EH (cell line): ENCODE measurements around the gene GNB4.

ENCODE experiments used
- DNase-seq: peaks from one replicate; pipeline ENCODE4 v3.0.0-alpha.2; 2015; ENCODE audit warnings: low read depth

GNB4 gene

GRCh38 chr3:179451265-179452175 is at the start of gene GNB4:
Gene GNB4, minus strand, starts transcription at chr3:179451470. Its CDS starts 25,270 bp downstream, at chr3:179426200.
- DNase-seq = peak; percentile 88

- no peak for DNase-seq
Measured at GRCh38 chr3:179495483-179495882, 44.2 kb upstream of the GNB4 start.

- no peak for DNase-seq
Measured at GRCh38 chr3:179493260-179493659, 42.0 kb upstream of the GNB4 start.

- DNase-seq = no peak
Measured at GRCh38 chr3:179488213-179488612, 36.9 kb upstream of the GNB4 start.

GRCh38 chr3:179486806-179487205 is 35.5 kb upstream of the GNB4 start:
- no peak for DNase-seq

GRCh38 chr3:179482857-179483256 is 31.6 kb upstream of the GNB4 start:
- no peak for DNase-seq

GRCh38 chr3:179476215-179476614 is 24.9 kb upstream of the GNB4 start:
- DNase-seq = no peak

GRCh38 chr3:179474480-179474879 is 23.2 kb upstream of the GNB4 start:
- DNase-seq = no peak

GRCh38 chr3:179473565-179473964 is 22.3 kb upstream of the GNB4 start:
- DNase-seq = no peak

- DNase-seq = no peak
Measured at GRCh38 chr3:179464323-179465092, 13.2 kb upstream of the GNB4 start.

GRCh38 chr3:179463319-179463718 is 12.0 kb upstream of the GNB4 start:
- no peak for DNase-seq

- DNase-seq = no peak
Measured at GRCh38 chr3:179460260-179460659, 9.0 kb upstream of the GNB4 start.

GRCh38 chr3:179455954-179456353 is 4.7 kb upstream of the GNB4 start:
- DNase-seq = peak; percentile 35

- peak; percentile 11 for DNase-seq
Measured at GRCh38 chr3:179454887-179455286, 3.6 kb upstream of the GNB4 start.

GRCh38 chr3:179453967-179454366 is 2.7 kb upstream of the GNB4 start:
- DNase-seq = no peak

GRCh38 chr3:179452872-179453271 is 1.6 kb upstream of the GNB4 start:
- DNase-seq = no peak

- peak; percentile 82 for DNase-seq
Measured at GRCh38 chr3:179452176-179452564, 900 bp upstream of the GNB4 start.

GRCh38 chr3:179450901-179451264 is 387 bp downstream of the GNB4 start:
- DNase-seq = peak; percentile 51

GRCh38 chr3:179450261-179450701 is 989 bp downstream of the GNB4 start:
- DNase-seq = peak; percentile 36

- DNase-seq = peak; percentile 57
Measured at GRCh38 chr3:179449636-179450035, 1.6 kb downstream of the GNB4 start.

- DNase-seq = no peak
Measured at GRCh38 chr3:179447251-179447650, 4.0 kb downstream of the GNB4 start.

- DNase-seq = peak; percentile 33
Measured at GRCh38 chr3:179446501-179446900, 4.8 kb downstream of the GNB4 start.

GRCh38 chr3:179438841-179439240 is 12.4 kb downstream of the GNB4 start:
- no peak for DNase-seq
